Liver (tissue), 9 donors: ENCODE results near the gene ACYP1. TPM values are rescaled to one million over a fixed set of nuclear protein-coding genes. Genes with fewer than 3 reads are reported as not detected.

Source experiments
- DNase-seq: peaks from one replicate; pipeline ENCODE4 v3.0.0-alpha.2; 2017; ENCODE audit warnings: low spot score
- H3K27ac ChIP-seq, 2 donors: one replicate each; pipeline ENCODE4 v1.7.0; 2013; ENCODE audit warnings: inconsistent platforms in 2 of 2, low read length in 2 of 2, control low read depth in 1 of 2, low read depth in 1 of 2, mild to moderate bottlenecking in 1 of 2
- H3K27me3 ChIP-seq, 4 donors: one replicate each; pipeline versions ENCODE4 v1.6.1 to v1.7.0; 2013; ENCODE audit warnings: low read length in 3 of 4, inconsistent platforms in 1 of 4, mild to moderate bottlenecking in 1 of 4, moderate library complexity in 1 of 4; ENCODE audit not compliant: control insufficient read depth in 4 of 4, insufficient read depth in 4 of 4
- H3K36me3 ChIP-seq, 4 donors: one replicate each; pipeline versions ENCODE4 v1.6.1 to v1.7.0; 2013; ENCODE audit warnings: low read length in 3 of 4, mild to moderate bottlenecking in 3 of 4, low read depth in 1 of 4, moderate library complexity in 1 of 4; ENCODE audit not compliant: control insufficient read depth in 4 of 4, insufficient read depth in 3 of 4
- H3K4me1 ChIP-seq, 4 donors: one replicate each; pipeline versions ENCODE4 v1.6.1 to v1.7.0; 2013; ENCODE audit warnings: low read length in 3 of 4, mild to moderate bottlenecking in 3 of 4, moderate library complexity in 1 of 4; ENCODE audit not compliant: control insufficient read depth in 4 of 4, insufficient read depth in 4 of 4
- H3K4me3 ChIP-seq, 3 donors: one replicate each; pipeline versions ENCODE4 v1.6.1 to v1.7.0; 2013; ENCODE audit warnings: low read length in 3 of 3, control low read depth in 1 of 3, low read depth in 1 of 3, mild to moderate bottlenecking in 1 of 3
- H3K9ac ChIP-seq, 2 donors: one replicate each; pipeline ENCODE4 v1.7.0; 2013; ENCODE audit warnings: low read length in 2 of 2, mild to moderate bottlenecking in 2 of 2, moderate library complexity in 2 of 2, control low read depth in 1 of 2, low read depth in 1 of 2
- H3K9me3 ChIP-seq, 4 donors: one replicate each; pipeline versions ENCODE4 v1.6.1 to v1.7.0; 2013; ENCODE audit warnings: low read length in 3 of 4; ENCODE audit not compliant: control insufficient read depth in 4 of 4
- ATF3 ChIP-seq: IDR thresholded peaks from 2 replicates; pipeline ENCODE4 v1.6.1; 2016; ENCODE audit warnings: antibody characterized with exemption
- CTCF ChIP-seq: fragments of 150-350 bp; IDR thresholded peaks from 2 replicates; pipeline ENCODE4 v1.5.1; 2017; ENCODE audit warnings: improper control_type of control experiment, low read depth, low read length; ENCODE audit not compliant: missing input control
- EGR1 ChIP-seq, 2 donors: IDR thresholded peaks; 2 replicates each; pipeline ENCODE4 v1.6.1; 2016 to 2018; ENCODE audit warnings: antibody characterized with exemption in 2 of 2, low read depth in 2 of 2
- FOXA2 ChIP-seq: IDR thresholded peaks from 2 replicates; pipeline ENCODE4 v1.6.1; 2016; ENCODE audit warnings: antibody characterized with exemption
- HNF4A ChIP-seq, 2 donors: conservative IDR thresholded peaks; 2 replicates each; pipeline ENCODE4 v1.6.1; 2016; ENCODE audit warnings: antibody characterized with exemption in 2 of 2, mild to moderate bottlenecking in 2 of 2
- HNF4G ChIP-seq: IDR thresholded peaks from 2 replicates; pipeline ENCODE4 v1.6.1; 2016; ENCODE audit warnings: antibody characterized with exemption
- JUND ChIP-seq, 2 donors: IDR thresholded peaks; 2 replicates each; pipeline ENCODE4 v1.6.1; 2016; ENCODE audit warnings: antibody characterized with exemption in 2 of 2
- NR2F2 ChIP-seq: IDR thresholded peaks from 2 replicates; pipeline ENCODE4 v1.6.1; 2016; ENCODE audit warnings: antibody characterized with exemption
- RAD21 ChIP-seq, 2 donors: IDR thresholded peaks; 2 replicates each; pipeline ENCODE4 v1.6.1; 2016; ENCODE audit warnings: antibody characterized with exemption in 2 of 2, mild to moderate bottlenecking in 2 of 2
- REST ChIP-seq: IDR thresholded peaks from 2 replicates; pipeline ENCODE4 v1.6.1; 2016; ENCODE audit warnings: antibody characterized with exemption, mild to moderate bottlenecking
- RXRA ChIP-seq, 2 donors: IDR thresholded peaks; 2 replicates each; pipeline ENCODE4 v1.6.1; 2017 to 2018; ENCODE audit warnings: antibody characterized with exemption in 2 of 2, mild to moderate bottlenecking in 1 of 2
- TAF1 ChIP-seq: conservative IDR thresholded peaks from 2 replicates; pipeline ENCODE4 v1.6.1; 2016; ENCODE audit warnings: antibody characterized with exemption, mild to moderate bottlenecking
- YY1 ChIP-seq: IDR thresholded peaks from 2 replicates; pipeline ENCODE4 v1.6.1; 2016; ENCODE audit warnings: antibody characterized with exemption, mild to moderate bottlenecking
- ZBTB33 ChIP-seq: IDR thresholded peaks from 2 replicates; pipeline ENCODE4 v1.6.1; 2016; ENCODE audit warnings: antibody characterized with exemption
- WGBS: extraction: QIAGEN DNeasy Blood & Tissue Kit; methylation state at CpG from one replicate; pipeline ENCODE4 v1.1.7; 2013; 5-methylcytosine and 5-hydroxymethylcytosine counted together
- polyA plus RNA-seq, 2 donors: library from polyadenylated mRNA; stranded (reverse) in 1 of 2; unstranded in 1 of 2; fragments of 200-250 nt in 1 of 2; fragments of >200 nt in 1 of 2; fragmentation: Nextera tagmentation in 1 of 2; extraction: Ambion mirVana in 1 of 2; gene quantifications; one replicate each; pipeline versions ENCODE4 v1.2.1 to v1.2.3, GENCODE V29; 2013 to 2015
- total RNA-seq, 2 donors: library from RNA; depleted of rRNA; stranded (reverse); fragments of >200 nt; gene quantifications; one replicate each; pipeline ENCODE4 v1.2.3, GENCODE V29; 2014
- donor health status: healthy.
- donor health status: healthy.
- donor health status: healthy.
- donor health status: healthy.
- donor health status: healthy.

The ACYP1 gene
- total and polyA plus RNA-seq, 4 donors, result 2.1 to 7.5 (median 4.0) TPM

- WGBS, result 60% methylated on average over 8 of the region's 8 CpGs
- no peak overlapping the region for H3K27ac ChIP-seq
- no peaks in the 10 kb centered on the region for H3K9me3 ChIP-seq
- H3K9ac ChIP-seq, result no peak overlapping the region
- peaks cover 0 to 2% (median 0%) of the 10 kb centered on the region in 4 donors for H3K36me3 ChIP-seq
- no peak for DNase-seq
- H3K4me1 ChIP-seq, result peaks cover 3 to 15% (median 9%) of the 10 kb centered on the region in 4 donors
- no peak for TF ChIP-seq RAD21 (IDR thresholded peaks at IDR 0.05)
- TF ChIP-seq TAF1, result no peak
- no peak for TF ChIP-seq RXRA (IDR thresholded peaks at IDR 0.05)
- no peak for TF ChIP-seq ATF3
- TF ChIP-seq ZBTB33, result no peak
- no peak for TF ChIP-seq YY1
- TF ChIP-seq JUND (IDR thresholded peaks at IDR 0.05), result no peak
- peak overlapping the region; percentile 69 to 85 (median 82) for H3K4me3 ChIP-seq
- H3K27me3 ChIP-seq, result no peaks in the 10 kb centered on the region
Measured at GRCh38 chr14:75064205-75064567, 362 bp upstream of the ACYP1 start.

GRCh38 chr14:75063013-75063412 lies 811 bp downstream of the ACYP1 start:
- H3K27me3 ChIP-seq, result no peaks in the 10 kb centered on the region
- WGBS, result 54% methylated on average over 5 of the region's 5 CpGs
- peak overlapping the region in 2 of 3 donors; percentile 69 to 82 for H3K4me3 ChIP-seq
- peaks cover 3 to 10% (median 5%) of the 10 kb centered on the region in 4 donors for H3K4me1 ChIP-seq
- no peak for TF ChIP-seq RAD21 (IDR thresholded peaks at IDR 0.05)
- no peak for TF ChIP-seq RXRA (IDR thresholded peaks at IDR 0.05)
- no peak for TF ChIP-seq CTCF
- no peak for TF ChIP-seq HNF4G
- TF ChIP-seq JUND (IDR thresholded peaks at IDR 0.05), result no peak
- TF ChIP-seq REST, result no peak
- no peak for TF ChIP-seq TAF1
- TF ChIP-seq ATF3, result no peak
- no peak for TF ChIP-seq HNF4A (conservative IDR thresholded peaks at IDR 0.05)
- no peak for TF ChIP-seq NR2F2
- TF ChIP-seq EGR1 (IDR thresholded peaks at IDR 0.05; ENCODE audit: low read depth in 2 of 2), result no peak
- TF ChIP-seq FOXA2, result no peak
- TF ChIP-seq YY1, result no peak
- no peak for DNase-seq
- H3K9me3 ChIP-seq, result no peaks in the 10 kb centered on the region
- no peak overlapping the region for H3K9ac ChIP-seq
- H3K27ac ChIP-seq, result no peak overlapping the region
- H3K36me3 ChIP-seq, result peaks cover 0 to 3% (median 0%) of the 10 kb centered on the region in 4 donors
